OCI-LY7 (cell line): ENCODE measurements around the gene SEMA7A.
"Not testable (repeated sequence)": the region's sequence is repeated elsewhere in the genome, so short reads cannot be mapped to it uniquely, and the experiment has no call there.

ENCODE experiments used
- EZH2phosphoT487 ChIP-seq: fragments of 200-600 bp; sonication (generic); IDR thresholded peaks from 2 replicates; pipeline ENCODE4 v1.6.1; 2018; ENCODE audit warnings: low read depth, borderline replicate concordance, mild to moderate bottlenecking, mixed run types, antibody characterized with exemption, low read length, moderate library complexity, mixed read lengths
- TF ChIP-seq, protein P1 (sequence below): fragments of 200-600 bp; sonication (generic); conservative IDR thresholded peaks from 2 replicates; pipeline ENCODE4 v1.5.1; 2014; ENCODE audit warnings: mild to moderate bottlenecking, antibody characterized with exemption, low read length, moderate library complexity, mixed read lengths

DNA sequence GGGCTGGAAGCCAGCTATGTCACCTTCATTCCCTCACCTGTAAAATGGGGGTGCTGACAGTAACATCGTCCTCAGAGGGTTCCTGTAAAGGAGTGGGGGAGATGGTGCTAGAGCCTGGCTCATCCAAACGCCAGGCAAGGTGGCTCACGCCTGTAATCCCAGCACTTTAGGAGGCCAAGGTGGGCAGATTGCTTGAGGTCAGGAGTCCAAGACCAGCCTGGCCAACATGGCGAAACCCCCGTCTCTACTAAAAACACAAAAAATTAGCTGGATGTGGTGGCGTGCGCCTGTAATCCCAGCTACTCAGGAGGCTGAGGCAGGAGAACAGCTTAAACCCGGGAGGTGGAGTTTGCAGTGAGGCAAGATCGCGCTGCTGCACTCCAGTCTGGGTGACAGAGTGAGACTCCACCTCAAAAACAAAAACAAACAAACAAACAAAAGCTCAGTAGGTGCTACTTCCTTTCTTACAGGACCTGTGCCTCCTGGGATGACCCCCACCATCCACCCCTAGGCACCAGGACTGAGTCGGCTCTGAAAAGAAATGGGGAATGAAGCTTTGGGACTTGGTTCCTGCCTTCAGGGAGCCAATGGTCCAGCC is 43.6 kb downstream of the SEMA7A start:
- TF ChIP-seq EZH2phosphoT487 = not testable (repeated sequence)
- TF ChIP-seq, protein P1, sequence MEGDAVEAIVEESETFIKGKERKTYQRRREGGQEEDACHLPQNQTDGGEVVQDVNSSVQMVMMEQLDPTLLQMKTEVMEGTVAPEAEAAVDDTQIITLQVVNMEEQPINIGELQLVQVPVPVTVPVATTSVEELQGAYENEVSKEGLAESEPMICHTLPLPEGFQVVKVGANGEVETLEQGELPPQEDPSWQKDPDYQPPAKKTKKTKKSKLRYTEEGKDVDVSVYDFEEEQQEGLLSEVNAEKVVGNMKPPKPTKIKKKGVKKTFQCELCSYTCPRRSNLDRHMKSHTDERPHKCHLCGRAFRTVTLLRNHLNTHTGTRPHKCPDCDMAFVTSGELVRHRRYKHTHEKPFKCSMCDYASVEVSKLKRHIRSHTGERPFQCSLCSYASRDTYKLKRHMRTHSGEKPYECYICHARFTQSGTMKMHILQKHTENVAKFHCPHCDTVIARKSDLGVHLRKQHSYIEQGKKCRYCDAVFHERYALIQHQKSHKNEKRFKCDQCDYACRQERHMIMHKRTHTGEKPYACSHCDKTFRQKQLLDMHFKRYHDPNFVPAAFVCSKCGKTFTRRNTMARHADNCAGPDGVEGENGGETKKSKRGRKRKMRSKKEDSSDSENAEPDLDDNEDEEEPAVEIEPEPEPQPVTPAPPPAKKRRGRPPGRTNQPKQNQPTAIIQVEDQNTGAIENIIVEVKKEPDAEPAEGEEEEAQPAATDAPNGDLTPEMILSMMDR = not testable (repeated sequence)
